Activated naive CD4-positive, alpha-beta T cell treated with anti-CD3 and anti-CD28 coated beads for 36 hours (primary cell): ENCODE data around the gene RABIF. TPM values are rescaled to one million over a fixed set of nuclear protein-coding genes. Genes with fewer than 3 reads are reported as not detected.
A peak's percentile ranks its signal among the peaks of the same experiment; 100 is the strongest.

ENCODE experiments used
- CTCF ChIA-PET: fragments of 350-600 bp; sonication (Branson Sonifier 250); formaldehyde crosslinking; loops from one replicate; lab custom pipeline; 2021; ENCODE audit warnings: antibody characterized with exemption; lab: Charles Lee
- DNase-seq: peaks from one replicate; pipeline ENCODE4 v3.0.0-alpha.2; 2020
- H3K27ac Mint-ChIP-seq: one replicate; pipeline ENCODE4 v1.8.0; 2021; ENCODE audit warnings: mild to moderate bottlenecking, mixed read lengths
- H3K27me3 Mint-ChIP-seq: one replicate; pipeline ENCODE4 v1.8.0; 2021; ENCODE audit warnings: low read depth, mixed read lengths
- H3K36me3 Mint-ChIP-seq: one replicate; pipeline ENCODE4 v1.8.0; 2021; ENCODE audit warnings: low read depth, mixed read lengths
- H3K4me1 Mint-ChIP-seq: one replicate; pipeline ENCODE4 v1.8.0; 2021; ENCODE audit warnings: low read depth, mixed read lengths
- H3K4me3 Mint-ChIP-seq: one replicate; pipeline ENCODE4 v1.8.0; 2021; ENCODE audit warnings: mild to moderate bottlenecking, moderate library complexity, mixed read lengths
- H3K9me3 Mint-ChIP-seq: one replicate; pipeline ENCODE4 v1.8.0; 2021; ENCODE audit warnings: mixed read lengths
- intact Hi-C: fragments of 100-400 bp; cut with micrococcal nuclease; formaldehyde crosslinking; loops from one replicate; pipeline ENCODE4 v1.15.1; 2023
- total RNA-seq, 2 experiments: library from RNA; stranded (reverse); gene quantifications; one replicate each; pipeline ENCODE4 v1.2.3, GENCODE V29; 2021

The RABIF gene
- total RNA-seq, 2 experiments from 2014 or later = 5.9 to 6.2 TPM

GRCh38 chr1:202862679-202863560, 26.0 kb downstream of the RABIF start:
- H3K36me3 Mint-ChIP-seq = no peaks in the 10 kb centered on the region
- peaks cover 8% of the 10 kb centered on the region for H3K4me1 Mint-ChIP-seq
- CTCF ChIA-PET = interaction anchor here (0.6 to 1.2 kb wide), 4 partner anchors 13 to 193 kb away, joined by 3 to 4 read pairs (median 4); no protein-coding TSS in a partner anchor
- H3K4me3 Mint-ChIP-seq = no peak overlapping the region
- DNase-seq = no peak
- H3K9me3 Mint-ChIP-seq = no peaks in the 10 kb centered on the region
- intact Hi-C loops = no loop called here
- no peak overlapping the region for H3K27ac Mint-ChIP-seq
- H3K27me3 Mint-ChIP-seq = peaks cover 61% of the 10 kb centered on the region

- peaks cover 56% of the 10 kb centered on the region for H3K27me3 Mint-ChIP-seq
- intact Hi-C loops = no loop called here
Observed at GRCh38 chr1:202861420-202862132, 27.4 kb downstream of the RABIF start.

GRCh38 chr1:202860744-202861419, 28.1 kb downstream of the RABIF start:
- CTCF ChIA-PET = interaction anchor here (0.6 to 0.8 kb wide), 2 partner anchors 77 to 406 kb away, joined by 3 read pairs; no protein-coding TSS in a partner anchor
- H3K27ac Mint-ChIP-seq = no peak overlapping the region
- peak overlapping the region; percentile 77 for H3K4me3 Mint-ChIP-seq
- H3K36me3 Mint-ChIP-seq = no peaks in the 10 kb centered on the region
- DNase-seq = peak; percentile 48
- peaks cover 8% of the 10 kb centered on the region for H3K4me1 Mint-ChIP-seq
- intact Hi-C loops = no loop called here
- peaks cover 53% of the 10 kb centered on the region for H3K27me3 Mint-ChIP-seq
- H3K9me3 Mint-ChIP-seq = no peaks in the 10 kb centered on the region

More at GRCh38 chr1:202861420-202862132, 27.4 kb downstream of the RABIF start:
- Mint-ChIP-seq H3K27ac (no peak overlapping the region), H3K36me3 (no peaks in the 10 kb centered on the region), H3K9me3 (no peaks in the 10 kb centered on the region), H3K4me1 (peaks cover 8% of the 10 kb centered on the region), H3K4me3 (peak overlapping the region; percentile 77)
- peak; percentile 47 for DNase-seq
- CTCF ChIA-PET = interaction anchor here (0.8 to 1.1 kb wide), 2 partner anchors 138 to 406 kb away, joined by 3 to 4 read pairs; no protein-coding TSS in a partner anchor

- DNase-seq = no peak
- intact Hi-C loops = no loop called here
- no peak overlapping the region for H3K4me3 Mint-ChIP-seq
- H3K9me3 Mint-ChIP-seq = no peaks in the 10 kb centered on the region
- no peak overlapping the region for H3K27ac Mint-ChIP-seq
- H3K4me1 Mint-ChIP-seq = peaks cover 8% of the 10 kb centered on the region
- H3K36me3 Mint-ChIP-seq = no peaks in the 10 kb centered on the region
- H3K27me3 Mint-ChIP-seq = peaks cover 38% of the 10 kb centered on the region
- CTCF ChIA-PET = interaction anchor here (0.6 kb wide), 1 partner anchor 81 kb away, joined by 3 read pairs; no protein-coding TSS in a partner anchor
Observed at GRCh38 chr1:202858789-202859414, 30.0 kb downstream of the RABIF start.

DNA sequence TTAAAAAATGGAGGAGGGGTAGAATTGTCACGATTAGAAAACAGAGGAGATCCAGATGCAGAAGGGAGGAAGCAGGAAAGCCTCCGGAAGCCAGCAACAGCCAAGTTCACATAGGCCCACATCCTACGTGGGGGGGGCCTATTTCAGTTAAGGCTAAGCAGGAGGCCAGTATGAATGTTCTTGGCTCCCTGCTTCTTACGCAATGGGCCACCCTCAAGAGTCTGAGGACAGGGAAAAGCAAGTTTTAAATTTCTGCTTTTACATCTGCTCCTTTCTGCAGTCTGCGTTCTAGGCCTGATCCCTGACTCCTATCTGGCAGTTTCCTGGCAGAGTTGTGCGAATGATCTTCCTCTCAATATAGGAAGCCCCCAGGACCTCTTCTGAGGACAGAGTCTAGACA, 30.6 kb downstream of the RABIF start:
- intact Hi-C loops = no loop called here
- H3K4me3 Mint-ChIP-seq = no peak overlapping the region
- DNase-seq = no peak
- CTCF ChIA-PET = interaction anchor here (0.6 kb wide), 1 partner anchor 81 kb away, joined by 3 read pairs; no protein-coding TSS in a partner anchor
- peaks cover 32% of the 10 kb centered on the region for H3K27me3 Mint-ChIP-seq
- peaks cover 8% of the 10 kb centered on the region for H3K4me1 Mint-ChIP-seq
- no peaks in the 10 kb centered on the region for H3K36me3 Mint-ChIP-seq
- H3K27ac Mint-ChIP-seq = no peak overlapping the region
- H3K9me3 Mint-ChIP-seq = no peaks in the 10 kb centered on the region

DNA sequence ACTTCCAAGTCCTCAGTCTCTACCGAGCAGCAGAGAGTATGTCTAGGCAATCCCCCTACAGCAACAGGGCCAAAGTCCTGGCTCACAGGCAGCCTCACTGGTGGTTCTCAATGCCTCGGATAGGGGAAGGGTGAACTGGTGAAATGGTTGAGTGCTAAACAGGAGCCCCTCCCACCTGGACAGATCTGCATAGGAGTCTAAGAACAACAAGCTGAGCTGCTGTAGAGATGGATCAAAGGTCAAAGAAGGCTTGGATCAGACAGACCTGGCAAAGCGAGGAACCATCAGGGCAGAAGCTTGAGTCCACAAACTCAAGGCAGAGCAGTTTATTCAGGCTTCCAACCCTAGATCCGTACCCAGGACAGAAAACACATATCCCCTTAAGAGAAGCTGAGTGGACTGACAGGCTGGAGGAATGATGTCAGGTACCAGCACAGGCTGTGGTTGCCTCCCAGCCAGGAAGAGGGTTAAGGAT, 31.8 kb downstream of the RABIF start:
- no peak overlapping the region for H3K27ac Mint-ChIP-seq
- H3K4me1 Mint-ChIP-seq = peaks cover 8% of the 10 kb centered on the region
- H3K36me3 Mint-ChIP-seq = no peaks in the 10 kb centered on the region
- no peak overlapping the region for H3K4me3 Mint-ChIP-seq
- DNase-seq = no peak
- intact Hi-C loops = no loop called here
- H3K27me3 Mint-ChIP-seq = peaks cover 21% of the 10 kb centered on the region
- no peaks in the 10 kb centered on the region for H3K9me3 Mint-ChIP-seq
- CTCF ChIA-PET = interaction anchor here (0.7 kb wide), 1 partner anchor 190 kb away, joined by 3 read pairs; no protein-coding TSS in a partner anchor

DNA sequence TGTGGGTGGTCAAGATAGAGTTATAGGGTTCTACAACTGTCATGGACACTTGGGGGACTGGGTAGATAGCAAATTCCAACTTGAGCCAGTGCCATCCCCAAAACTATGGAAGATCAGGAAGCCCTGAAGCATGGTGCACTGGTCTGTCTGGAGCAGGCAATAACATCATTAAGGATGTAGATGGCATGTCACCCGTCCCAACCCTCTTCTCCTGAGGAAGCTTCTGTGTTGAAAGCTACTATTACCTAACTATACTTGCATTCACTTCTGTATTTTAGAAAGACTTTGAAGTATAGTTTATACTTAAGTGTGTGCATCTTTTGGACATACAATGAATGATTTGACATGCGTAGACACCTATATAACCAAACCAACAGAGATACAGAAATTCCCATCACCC, 32.9 kb downstream of the RABIF start:
- Mint-ChIP-seq H3K27me3 (peaks cover 9% of the 10 kb centered on the region), H3K4me3 (no peak overlapping the region), H3K27ac (no peak overlapping the region), H3K9me3 (no peaks in the 10 kb centered on the region), H3K36me3 (no peaks in the 10 kb centered on the region), H3K4me1 (no peaks in the 10 kb centered on the region)
- intact Hi-C loops = no loop called here
- CTCF ChIA-PET = interaction anchor here (0.7 kb wide), 2 partner anchors 94 to 218 kb away, joined by 4 read pairs; no protein-coding TSS in a partner anchor
- no peak for DNase-seq

DNA sequence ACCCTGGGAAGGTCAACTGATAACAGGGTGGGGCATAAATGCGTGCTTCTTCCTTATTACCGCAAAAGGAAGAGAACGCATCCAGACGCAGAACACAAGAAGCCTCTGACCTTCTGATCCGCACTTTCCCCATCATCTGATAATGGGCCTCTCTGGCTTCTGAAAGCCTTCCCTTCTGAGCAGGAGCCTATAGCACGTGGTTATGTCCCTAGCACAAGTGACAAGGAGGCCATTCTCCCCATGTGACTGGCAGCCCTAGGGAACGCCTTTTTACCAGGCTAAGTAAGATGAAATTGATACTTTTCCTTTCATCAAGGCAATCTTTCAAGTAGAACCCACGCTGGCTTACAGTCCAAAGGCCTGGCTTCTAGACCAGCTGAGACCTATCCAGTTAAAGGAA, 34.2 kb downstream of the RABIF start:
- CTCF ChIA-PET = interaction anchor here (1.1 to 3.5 kb wide), 4 partner anchors 104 to 130 kb away, joined by 3 to 23 read pairs (median 4); no protein-coding TSS in a partner anchor
- Mint-ChIP-seq H3K27ac (no peak overlapping the region), H3K27me3 (peaks cover 4% of the 10 kb centered on the region), H3K4me1 (no peaks in the 10 kb centered on the region), H3K9me3 (no peaks in the 10 kb centered on the region), H3K36me3 (no peaks in the 10 kb centered on the region), H3K4me3 (no peak overlapping the region)
- no peak for DNase-seq
- intact Hi-C loops = no loop called here

- H3K27ac Mint-ChIP-seq = no peak overlapping the region
- CTCF ChIA-PET = interaction anchor here (0.5 to 3.5 kb wide), 9 partner anchors 20 to 170 kb away, joined by 3 to 23 read pairs (median 3); no protein-coding TSS in a partner anchor
- H3K27me3 Mint-ChIP-seq = no peaks in the 10 kb centered on the region
- H3K36me3 Mint-ChIP-seq = no peaks in the 10 kb centered on the region
- no peaks in the 10 kb centered on the region for H3K4me1 Mint-ChIP-seq
- H3K4me3 Mint-ChIP-seq = no peak overlapping the region
- DNase-seq = peak; percentile 69
- intact Hi-C loops = loop anchor here (1.0 to 2.0 kb wide), 2 partner anchors 46 to 102 kb away; no protein-coding TSS in a partner anchor
- no peaks in the 10 kb centered on the region for H3K9me3 Mint-ChIP-seq
Observed at GRCh38 chr1:202852163-202852904, 36.6 kb downstream of the RABIF start.

DNA sequence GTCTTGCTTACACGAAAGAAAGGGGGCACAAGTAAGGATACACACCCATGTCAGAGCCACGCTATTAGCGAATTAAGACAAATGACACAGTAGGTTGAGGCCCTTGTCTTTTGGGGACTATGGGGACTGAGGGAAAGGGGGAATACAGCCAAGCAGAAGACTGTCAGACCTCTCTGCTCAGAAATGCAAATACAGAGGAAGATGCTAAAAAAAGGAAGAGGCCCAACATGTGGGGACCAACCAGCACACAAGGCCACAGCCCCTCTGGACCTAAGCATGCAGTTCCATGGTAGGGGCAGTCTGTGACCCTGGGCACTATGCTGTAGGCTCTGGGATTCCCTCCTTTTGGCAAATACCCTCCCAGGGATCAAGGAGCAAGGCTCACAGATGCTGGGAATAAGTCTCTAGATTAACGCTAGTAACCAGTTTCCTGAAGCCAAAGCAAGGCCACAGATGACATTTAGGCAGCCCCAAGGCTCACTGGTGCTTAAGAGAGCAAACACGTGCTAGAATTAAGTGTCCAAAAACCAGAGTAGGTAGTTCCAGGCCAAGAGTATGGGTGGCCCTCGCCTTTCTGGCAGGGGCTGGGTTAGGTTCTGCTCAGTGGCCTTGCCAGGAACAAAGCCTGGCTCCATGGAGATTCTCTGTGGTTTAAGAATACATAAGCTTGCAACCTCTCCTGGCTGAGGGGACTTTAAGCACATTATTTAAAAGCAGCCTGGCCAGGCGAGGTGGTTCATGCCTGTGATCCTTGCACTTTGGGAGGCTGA, 38.2 kb downstream of the RABIF start:
- intact Hi-C loops = no loop called here
- Mint-ChIP-seq H3K27me3 (peaks cover 2% of the 10 kb centered on the region), H3K36me3 (no peaks in the 10 kb centered on the region), H3K4me1 (no peaks in the 10 kb centered on the region), H3K27ac (no peak overlapping the region), H3K9me3 (no peaks in the 10 kb centered on the region), H3K4me3 (no peak overlapping the region)
- no peak for DNase-seq
- CTCF ChIA-PET = interaction anchor here (0.9 to 3.5 kb wide), 4 partner anchors 20 to 104 kb away, joined by 3 to 23 read pairs (median 3); no protein-coding TSS in a partner anchor
